ENCODE results near the gene NOX4.
"Not testable (repeated sequence)": the region's sequence is repeated elsewhere in the genome, so short reads cannot be mapped to it uniquely, and the experiment has no call there.

DNA sequence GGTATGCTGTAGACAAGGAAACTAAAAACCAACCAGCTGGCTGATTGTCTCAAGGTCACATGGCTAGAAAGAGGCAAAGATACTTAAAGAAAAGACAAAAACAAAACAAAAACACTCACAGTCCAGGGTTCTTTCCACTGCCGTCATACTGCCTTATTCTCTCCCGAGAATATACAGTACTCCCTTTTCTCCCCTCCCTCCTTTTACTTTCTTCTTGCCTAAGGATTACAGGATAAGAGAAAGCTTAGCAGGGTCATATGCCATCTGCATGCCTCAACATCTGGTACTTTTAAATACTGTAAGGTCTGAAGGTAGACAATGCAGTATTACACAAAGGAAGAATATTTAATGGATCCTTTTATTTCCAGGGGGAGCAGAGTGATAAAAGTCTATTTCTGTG is 126.3 kb downstream of the NOX4 start:
- TF ChIP-seq, protein P1, sequence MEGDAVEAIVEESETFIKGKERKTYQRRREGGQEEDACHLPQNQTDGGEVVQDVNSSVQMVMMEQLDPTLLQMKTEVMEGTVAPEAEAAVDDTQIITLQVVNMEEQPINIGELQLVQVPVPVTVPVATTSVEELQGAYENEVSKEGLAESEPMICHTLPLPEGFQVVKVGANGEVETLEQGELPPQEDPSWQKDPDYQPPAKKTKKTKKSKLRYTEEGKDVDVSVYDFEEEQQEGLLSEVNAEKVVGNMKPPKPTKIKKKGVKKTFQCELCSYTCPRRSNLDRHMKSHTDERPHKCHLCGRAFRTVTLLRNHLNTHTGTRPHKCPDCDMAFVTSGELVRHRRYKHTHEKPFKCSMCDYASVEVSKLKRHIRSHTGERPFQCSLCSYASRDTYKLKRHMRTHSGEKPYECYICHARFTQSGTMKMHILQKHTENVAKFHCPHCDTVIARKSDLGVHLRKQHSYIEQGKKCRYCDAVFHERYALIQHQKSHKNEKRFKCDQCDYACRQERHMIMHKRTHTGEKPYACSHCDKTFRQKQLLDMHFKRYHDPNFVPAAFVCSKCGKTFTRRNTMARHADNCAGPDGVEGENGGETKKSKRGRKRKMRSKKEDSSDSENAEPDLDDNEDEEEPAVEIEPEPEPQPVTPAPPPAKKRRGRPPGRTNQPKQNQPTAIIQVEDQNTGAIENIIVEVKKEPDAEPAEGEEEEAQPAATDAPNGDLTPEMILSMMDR (IDR thresholded peaks at IDR 0.05): not testable (repeated sequence)
- TF ChIP-seq POLR2AphosphoS5, POLR2A, EP300 (IDR thresholded peaks at IDR 0.05): not testable (repeated sequence)
